Measurements from ENCODE around the gene SPIRE1. TPM values are rescaled to one million over a fixed set of nuclear protein-coding genes. Genes with fewer than 3 reads are reported as not detected.
"Not testable (repeated sequence)": the region's sequence is repeated elsewhere in the genome, so short reads cannot be mapped to it uniquely, and the experiment has no call there.

The SPIRE1 gene
- polyA plus RNA-seq, 1 donor, result 6.7 TPM

DNA sequence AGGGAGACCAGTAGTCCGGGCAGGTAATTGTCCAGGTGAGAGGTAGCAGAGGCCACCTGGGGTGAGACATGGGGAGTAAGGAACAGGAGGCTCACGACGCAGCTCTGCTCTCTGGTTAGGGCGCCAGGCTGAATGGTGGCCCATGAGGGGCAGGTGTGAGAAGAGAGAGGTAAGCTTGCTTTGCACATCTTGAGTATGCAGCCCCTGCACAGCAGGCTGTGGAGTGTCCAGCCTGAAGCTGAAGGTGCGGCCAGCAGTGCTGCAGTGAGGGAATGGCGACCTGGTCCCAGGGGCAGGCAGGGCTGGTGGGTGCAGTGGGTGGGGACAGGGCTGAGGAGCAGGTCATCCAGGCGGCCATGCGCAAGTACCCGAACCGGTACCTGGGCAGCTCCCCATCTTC is 234.5 kb downstream of the SPIRE1 start:
- no peak overlapping the region for H3K4me3 ChIP-seq (ENCODE audit: low read length)
- no CpG with 5 or more reads among the region's 10 CpGs for WGBS (ENCODE audit: insufficient coverage, low lambda C conversion rate)
- H3K36me3 ChIP-seq (ENCODE audit: control insufficient read depth, insufficient read depth, low read length), result peaks cover 8% of the 10 kb centered on the region
- H3K4me1 ChIP-seq (ENCODE audit: control insufficient read depth, insufficient read depth, low read length), result peaks cover 5% of the 10 kb centered on the region
- H3K27me3 ChIP-seq (ENCODE audit: control insufficient read depth, insufficient read depth, low read length), result no peaks in the 10 kb centered on the region
- H3K27ac ChIP-seq (ENCODE audit: low read length), result no peak overlapping the region
- no peaks in the 10 kb centered on the region for H3K9me3 ChIP-seq (ENCODE audit: control insufficient read depth, low read depth, low read length)
- DNase-seq, result no peak

GRCh38 chr18:12422936-12423335 is 235.0 kb downstream of the SPIRE1 start:
- Histone ChIP-seq H3K27me3 (ENCODE audit: control insufficient read depth, insufficient read depth, low read length) (no peaks in the 10 kb centered on the region), H3K27ac (ENCODE audit: low read length) (no peak overlapping the region), H3K4me1 (ENCODE audit: control insufficient read depth, insufficient read depth, low read length) (peaks cover 5% of the 10 kb centered on the region), H3K4me3 (ENCODE audit: low read length) (no peak overlapping the region), H3K9me3 (ENCODE audit: control insufficient read depth, low read depth, low read length) (no peaks in the 10 kb centered on the region), H3K36me3 (ENCODE audit: control insufficient read depth, insufficient read depth, low read length) (peaks cover 6% of the 10 kb centered on the region)
- 89% methylated on average over 3 of the region's 9 CpGs for WGBS (ENCODE audit: insufficient coverage, low lambda C conversion rate)
- DNase-seq, result no peak

- no CpG with 5 or more reads among the region's 5 CpGs for WGBS (ENCODE audit: insufficient coverage, low lambda C conversion rate)
- Histone ChIP-seq H3K27ac (ENCODE audit: low read length) (no peak overlapping the region), H3K36me3 (ENCODE audit: control insufficient read depth, insufficient read depth, low read length) (no peaks in the 10 kb centered on the region), H3K27me3 (ENCODE audit: control insufficient read depth, insufficient read depth, low read length) (no peaks in the 10 kb centered on the region), H3K4me1 (ENCODE audit: control insufficient read depth, insufficient read depth, low read length) (peaks cover 5% of the 10 kb centered on the region), H3K9me3 (ENCODE audit: control insufficient read depth, low read depth, low read length) (no peaks in the 10 kb centered on the region), H3K4me3 (ENCODE audit: low read length) (no peak overlapping the region)
- no peak for DNase-seq
These were observed 236.2 kb downstream of the SPIRE1 start for GRCh38 chr18:12421732-12422131.

- DNase-seq, result peak; percentile 23 to 67
- peak overlapping the region; percentile 31 for H3K4me3 ChIP-seq (ENCODE audit: low read length)
- no CpG with 5 or more reads among the region's 27 CpGs for WGBS (ENCODE audit: insufficient coverage, low lambda C conversion rate)
- peak overlapping the region; percentile 42 for H3K27ac ChIP-seq (ENCODE audit: low read length)
- H3K27me3 ChIP-seq (ENCODE audit: control insufficient read depth, insufficient read depth, low read length), result no peaks in the 10 kb centered on the region
- no peaks in the 10 kb centered on the region for H3K9me3 ChIP-seq (ENCODE audit: control insufficient read depth, low read depth, low read length)
- H3K4me1 ChIP-seq (ENCODE audit: control insufficient read depth, insufficient read depth, low read length), result peaks cover 5% of the 10 kb centered on the region
- no peaks in the 10 kb centered on the region for H3K36me3 ChIP-seq (ENCODE audit: control insufficient read depth, insufficient read depth, low read length)
These were observed 237.0 kb downstream of the SPIRE1 start for GRCh38 chr18:12420821-12421421.

GRCh38 chr18:12417687-12418086 is 240.2 kb downstream of the SPIRE1 start:
- no peaks in the 10 kb centered on the region for H3K9me3 ChIP-seq (ENCODE audit: control insufficient read depth, low read depth, low read length)
- DNase-seq, result no peak
- no peak overlapping the region for H3K4me3 ChIP-seq (ENCODE audit: low read length)
- no peaks in the 10 kb centered on the region for H3K27me3 ChIP-seq (ENCODE audit: control insufficient read depth, insufficient read depth, low read length)
- peaks cover 5% of the 10 kb centered on the region for H3K4me1 ChIP-seq (ENCODE audit: control insufficient read depth, insufficient read depth, low read length)
- H3K27ac ChIP-seq (ENCODE audit: low read length), result no peak overlapping the region
- WGBS (ENCODE audit: insufficient coverage, low lambda C conversion rate), result no CpG with 5 or more reads among the region's 4 CpGs
- H3K36me3 ChIP-seq (ENCODE audit: control insufficient read depth, insufficient read depth, low read length), result no peaks in the 10 kb centered on the region

DNA sequence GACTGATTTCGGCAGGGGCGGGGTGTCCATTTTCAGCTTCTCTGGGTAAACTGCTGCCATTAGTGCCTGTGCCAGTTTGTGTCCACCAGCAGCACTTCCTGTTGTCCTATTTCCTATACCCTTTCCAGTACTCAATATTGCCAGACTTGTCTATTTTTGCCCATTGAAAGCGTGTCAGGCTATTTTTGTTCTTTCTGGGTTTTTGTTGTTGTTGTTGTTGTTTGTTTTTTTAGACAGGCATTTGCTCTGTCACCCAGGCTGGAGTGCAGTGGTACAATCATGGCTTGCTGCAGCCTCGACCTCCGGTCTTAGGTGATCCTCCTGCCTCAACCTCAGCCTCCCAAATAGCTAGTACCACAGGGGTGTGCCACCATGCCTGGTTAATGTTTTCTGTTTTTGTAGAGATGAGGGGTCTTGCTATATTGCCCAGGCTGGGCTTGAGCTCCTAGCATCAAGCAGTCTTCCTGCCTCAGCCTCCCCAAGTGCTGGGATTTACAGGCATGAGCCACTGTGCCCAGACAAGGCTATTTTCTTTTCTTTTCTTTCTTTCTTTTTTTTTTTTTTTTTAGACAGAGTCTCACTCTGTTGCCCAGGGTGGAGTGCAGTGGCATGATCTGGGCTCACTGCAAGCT is 241.7 kb downstream of the SPIRE1 start:
- Histone ChIP-seq H3K27ac (ENCODE audit: low read length) (no peak overlapping the region), H3K9me3 (ENCODE audit: control insufficient read depth, low read depth, low read length) (no peaks in the 10 kb centered on the region), H3K4me1 (ENCODE audit: control insufficient read depth, insufficient read depth, low read length) (peaks cover 5% of the 10 kb centered on the region), H3K27me3 (ENCODE audit: control insufficient read depth, insufficient read depth, low read length) (no peaks in the 10 kb centered on the region), H3K36me3 (ENCODE audit: control insufficient read depth, insufficient read depth, low read length) (no peaks in the 10 kb centered on the region), H3K4me3 (ENCODE audit: low read length) (no peak overlapping the region)
- WGBS (ENCODE audit: insufficient coverage, low lambda C conversion rate), result 100% methylated on average over 1 of the region's 5 CpGs
- no peak for DNase-seq

DNA sequence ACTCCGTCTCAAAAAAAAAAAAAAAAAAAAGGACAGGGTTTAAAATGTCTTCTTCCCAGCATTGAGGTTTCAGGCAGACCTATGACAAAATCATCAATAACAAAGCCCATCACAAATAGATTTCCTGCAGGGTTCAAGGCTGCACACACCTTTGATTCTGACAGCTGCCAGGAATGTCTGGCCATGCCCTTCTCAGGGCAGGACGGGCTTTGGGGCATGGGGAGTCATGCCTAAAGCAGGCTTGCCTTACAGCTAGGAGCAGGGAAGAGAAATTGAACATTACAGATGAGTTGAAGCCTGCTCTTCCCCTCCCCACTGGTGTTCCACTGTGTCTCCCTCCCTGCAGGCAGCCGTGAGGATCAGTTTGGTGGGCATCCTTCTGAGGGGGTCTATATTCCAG is 246.5 kb downstream of the SPIRE1 start:
- no peak for DNase-seq
- peaks cover 4% of the 10 kb centered on the region for H3K4me1 ChIP-seq (ENCODE audit: control insufficient read depth, insufficient read depth, low read length)
- WGBS (ENCODE audit: insufficient coverage, low lambda C conversion rate), result no CpG with 5 or more reads among the region's 3 CpGs
- no peak overlapping the region for H3K4me3 ChIP-seq (ENCODE audit: low read length)
- H3K9me3 ChIP-seq (ENCODE audit: control insufficient read depth, low read depth, low read length), result no peaks in the 10 kb centered on the region
- H3K36me3 ChIP-seq (ENCODE audit: control insufficient read depth, insufficient read depth, low read length), result no peaks in the 10 kb centered on the region
- no peak overlapping the region for H3K27ac ChIP-seq (ENCODE audit: low read length)
- H3K27me3 ChIP-seq (ENCODE audit: control insufficient read depth, insufficient read depth, low read length), result no peaks in the 10 kb centered on the region

GRCh38 chr18:12410747-12411146 is 247.2 kb downstream of the SPIRE1 start:
- H3K4me3 ChIP-seq (ENCODE audit: low read length); DNase-seq; H3K27me3 ChIP-seq (ENCODE audit: control insufficient read depth, insufficient read depth, low read length); H3K36me3 ChIP-seq (ENCODE audit: control insufficient read depth, insufficient read depth, low read length); H3K9me3 ChIP-seq (ENCODE audit: control insufficient read depth, low read depth, low read length); H3K27ac ChIP-seq (ENCODE audit: low read length): not testable (repeated sequence)
- peaks cover 12% of the 10 kb centered on the region for H3K4me1 ChIP-seq (ENCODE audit: control insufficient read depth, insufficient read depth, low read length)
- 40% methylated on average over 1 of the region's 9 CpGs for WGBS (ENCODE audit: insufficient coverage, low lambda C conversion rate)

GRCh38 chr18:12410081-12410481 is 247.8 kb downstream of the SPIRE1 start:
- Histone ChIP-seq H3K9me3 (ENCODE audit: control insufficient read depth, low read depth, low read length) (no peaks in the 10 kb centered on the region), H3K4me3 (ENCODE audit: low read length) (no peak overlapping the region), H3K36me3 (ENCODE audit: control insufficient read depth, insufficient read depth, low read length) (no peaks in the 10 kb centered on the region), H3K4me1 (ENCODE audit: control insufficient read depth, insufficient read depth, low read length) (peaks cover 13% of the 10 kb centered on the region), H3K27me3 (ENCODE audit: control insufficient read depth, insufficient read depth, low read length) (peaks cover 2% of the 10 kb centered on the region), H3K27ac (ENCODE audit: low read length) (no peak overlapping the region)
- WGBS (ENCODE audit: insufficient coverage, low lambda C conversion rate), result no CpG with 5 or more reads among the region's 9 CpGs
- no peak for DNase-seq

DNA sequence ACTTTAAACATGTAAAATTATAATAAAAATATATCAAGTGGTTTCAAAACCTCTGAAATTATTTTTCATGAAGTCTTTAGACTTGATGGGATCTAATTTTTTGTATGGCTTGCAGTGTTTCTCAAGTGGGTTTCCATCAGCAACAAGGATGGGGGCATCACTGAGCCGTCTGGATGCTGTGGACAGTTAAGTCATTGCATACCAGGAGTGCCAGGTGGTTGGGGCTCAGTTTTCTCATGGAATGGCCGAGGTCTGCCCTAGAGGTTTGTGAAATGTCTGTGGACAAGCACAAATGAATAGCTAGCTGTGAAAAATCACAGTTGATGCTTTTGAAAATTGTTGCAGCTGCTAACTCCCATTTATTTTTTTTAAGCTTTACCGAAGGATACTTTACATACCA is 248.4 kb downstream of the SPIRE1 start:
- Histone ChIP-seq H3K36me3 (ENCODE audit: control insufficient read depth, insufficient read depth, low read length) (no peaks in the 10 kb centered on the region), H3K27me3 (ENCODE audit: control insufficient read depth, insufficient read depth, low read length) (peaks cover 2% of the 10 kb centered on the region), H3K4me1 (ENCODE audit: control insufficient read depth, insufficient read depth, low read length) (peaks cover 13% of the 10 kb centered on the region), H3K9me3 (ENCODE audit: control insufficient read depth, low read depth, low read length) (no peaks in the 10 kb centered on the region), H3K4me3 (ENCODE audit: low read length) (no peak overlapping the region), H3K27ac (ENCODE audit: low read length) (no peak overlapping the region)
- WGBS (ENCODE audit: insufficient coverage, low lambda C conversion rate), result no CpG with 5 or more reads among the region's 3 CpGs
- no peak for DNase-seq
